ENCODE data around the gene RYR2.
A peak's percentile ranks its signal among the peaks of the same experiment; 100 is the strongest.
"Not testable (repeated sequence)": the region's sequence is repeated elsewhere in the genome, so short reads cannot be mapped to it uniquely, and the experiment has no call there.

Gene RYR2

GRCh38 chr1:237277994-237278393 lies 236.0 kb downstream of the RYR2 start:
- not testable (repeated sequence) for H3K27ac ChIP-seq (ENCODE audit: low read length); H3K36me3 ChIP-seq (ENCODE audit: insufficient read depth, low read depth, low read length)
- H3K4me1 ChIP-seq (ENCODE audit: insufficient read depth, low read length): peaks cover 14% of the 10 kb centered on the region; the same call in 1 of the 2 replicates

DNA sequence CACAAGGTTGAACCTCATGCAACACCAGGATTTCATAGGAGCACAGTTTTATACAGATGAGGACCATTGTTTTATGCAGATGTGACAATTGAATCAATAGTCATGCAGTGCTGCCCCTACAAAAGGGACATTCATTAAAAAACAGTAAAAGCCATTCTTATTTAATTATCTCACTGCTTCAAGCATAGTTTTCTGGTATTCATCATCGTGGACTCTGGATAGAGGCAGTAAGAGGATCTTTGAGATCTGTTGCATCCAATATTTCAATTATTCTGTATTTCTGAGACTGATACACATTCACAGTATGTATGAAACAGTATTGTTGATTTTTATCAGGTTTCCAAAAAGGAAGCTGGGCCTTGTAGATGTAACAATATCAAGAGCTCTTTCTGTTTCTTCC lies 237.6 kb downstream of the RYR2 start:
- H3K4me3 ChIP-seq (ENCODE audit: low read length): peak overlapping the region; percentile 43; the same call in 1 of the 2 replicates
- H3K9ac ChIP-seq (ENCODE audit: low read depth, low read length): no peak overlapping the region
- no peaks in the 10 kb centered on the region for H3K27me3 ChIP-seq (ENCODE audit: insufficient read depth, low read length)
- no peaks in the 10 kb centered on the region for H3K36me3 ChIP-seq (ENCODE audit: insufficient read depth, low read depth, low read length)
- no peak overlapping the region for H3K27ac ChIP-seq (ENCODE audit: low read length)
- peaks cover 14% of the 10 kb centered on the region; the same call in 1 of the 2 replicates for H3K4me1 ChIP-seq (ENCODE audit: insufficient read depth, low read length)
- no peaks in the 10 kb centered on the region for H3K9me3 ChIP-seq (ENCODE audit: insufficient read depth, low read depth, low read length)

More at GRCh38 chr1:237277994-237278393, 236.0 kb downstream of the RYR2 start:
- not testable (repeated sequence) for H3K4me3 ChIP-seq (ENCODE audit: low read length); H3K27me3 ChIP-seq (ENCODE audit: insufficient read depth, low read length); H3K9me3 ChIP-seq (ENCODE audit: insufficient read depth, low read depth, low read length); H3K9ac ChIP-seq (ENCODE audit: low read depth, low read length)

DNA sequence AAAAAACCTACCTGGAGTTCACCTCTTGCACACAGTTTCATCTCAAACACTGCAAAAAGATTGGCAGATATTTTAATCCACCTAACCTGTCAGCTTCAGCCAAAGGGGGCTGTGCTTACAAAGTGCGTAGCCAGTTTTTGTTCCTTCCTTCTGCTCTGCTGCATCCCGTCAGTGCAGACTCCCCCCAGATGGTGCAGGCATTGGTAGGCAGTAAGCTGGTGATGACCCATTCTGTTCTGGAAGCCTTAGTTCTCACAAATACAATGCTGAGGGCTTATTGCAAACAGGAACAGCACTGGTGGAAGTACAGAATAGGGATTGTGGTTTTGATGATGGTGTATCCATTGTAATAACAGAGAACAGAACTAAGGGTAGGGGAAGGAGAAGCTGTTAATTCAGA lies 239.5 kb downstream of the RYR2 start:
- Histone ChIP-seq H3K36me3 (ENCODE audit: insufficient read depth, low read depth, low read length) (no peaks in the 10 kb centered on the region), H3K4me3 (ENCODE audit: low read length) (no peak overlapping the region), H3K9ac (ENCODE audit: low read depth, low read length) (no peak overlapping the region), H3K4me1 (ENCODE audit: insufficient read depth, low read length) (peaks cover 14% of the 10 kb centered on the region; the same call in 1 of the 2 replicates), H3K27ac (ENCODE audit: low read length) (no peak overlapping the region), H3K9me3 (ENCODE audit: insufficient read depth, low read depth, low read length) (no peaks in the 10 kb centered on the region), H3K27me3 (ENCODE audit: insufficient read depth, low read length) (no peaks in the 10 kb centered on the region)

DNA sequence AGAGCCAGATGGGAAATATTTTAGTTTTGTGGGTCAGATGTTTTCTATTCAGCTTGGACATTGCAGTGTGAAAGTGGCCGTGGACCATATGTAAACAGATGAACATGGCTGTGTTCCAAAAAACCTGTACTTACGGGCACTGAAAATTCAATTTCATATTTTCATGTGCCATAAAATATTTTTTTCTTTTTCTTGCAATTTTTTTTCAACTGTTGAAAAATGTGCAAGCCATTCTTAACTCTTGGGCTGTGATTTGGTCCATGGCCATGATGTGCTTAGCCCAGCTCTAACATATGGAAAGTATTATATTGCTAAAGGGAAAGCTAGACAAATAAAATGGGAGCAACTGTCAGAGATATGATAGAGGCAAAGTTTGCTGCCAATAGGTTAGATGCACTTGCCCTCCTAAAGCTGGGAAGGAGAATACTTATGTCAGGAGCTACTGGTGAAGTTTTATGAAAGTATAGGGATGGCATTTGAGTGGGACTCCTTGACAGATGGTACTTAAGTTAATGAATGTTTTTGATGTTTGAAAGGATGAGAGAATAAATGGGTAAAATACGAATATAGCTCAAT lies 240.3 kb downstream of the RYR2 start:
- Histone ChIP-seq H3K9me3 (ENCODE audit: insufficient read depth, low read depth, low read length) (no peaks in the 10 kb centered on the region), H3K36me3 (ENCODE audit: insufficient read depth, low read depth, low read length) (no peaks in the 10 kb centered on the region), H3K4me1 (ENCODE audit: insufficient read depth, low read length) (peaks cover 16% of the 10 kb centered on the region; the same call in 1 of the 2 replicates), H3K9ac (ENCODE audit: low read depth, low read length) (no peak overlapping the region), H3K27me3 (ENCODE audit: insufficient read depth, low read length) (no peaks in the 10 kb centered on the region), H3K27ac (ENCODE audit: low read length) (no peak overlapping the region), H3K4me3 (ENCODE audit: low read length) (no peak overlapping the region)

GRCh38 chr1:237287876-237288521 lies 246.0 kb downstream of the RYR2 start:
- H3K9me3 ChIP-seq (ENCODE audit: insufficient read depth, low read depth, low read length): no peaks in the 10 kb centered on the region
- H3K27me3 ChIP-seq (ENCODE audit: insufficient read depth, low read length): no peaks in the 10 kb centered on the region
- no peaks in the 10 kb centered on the region for H3K36me3 ChIP-seq (ENCODE audit: insufficient read depth, low read depth, low read length)
- H3K27ac ChIP-seq (ENCODE audit: low read length): peak overlapping the region; percentile 23
- H3K9ac ChIP-seq (ENCODE audit: low read depth, low read length): no peak overlapping the region
- peak overlapping the region; percentile 10; the same call in 1 of the 2 replicates for H3K4me3 ChIP-seq (ENCODE audit: low read length)
- peaks cover 12% of the 10 kb centered on the region for H3K4me1 ChIP-seq (ENCODE audit: insufficient read depth, low read length)

- Histone ChIP-seq H3K9me3 (ENCODE audit: insufficient read depth, low read depth, low read length) (no peaks in the 10 kb centered on the region), H3K27ac (ENCODE audit: low read length) (no peak overlapping the region), H3K4me1 (ENCODE audit: insufficient read depth, low read length) (no peaks in the 10 kb centered on the region), H3K4me3 (ENCODE audit: low read length) (no peak overlapping the region), H3K9ac (ENCODE audit: low read depth, low read length) (no peak overlapping the region), H3K27me3 (ENCODE audit: insufficient read depth, low read length) (no peaks in the 10 kb centered on the region), H3K36me3 (ENCODE audit: insufficient read depth, low read depth, low read length) (no peaks in the 10 kb centered on the region)
Observed at GRCh38 chr1:237293804-237294203, 251.8 kb downstream of the RYR2 start.

- H3K27me3 ChIP-seq (ENCODE audit: insufficient read depth, low read length): no peaks in the 10 kb centered on the region
- H3K36me3 ChIP-seq (ENCODE audit: insufficient read depth, low read depth, low read length): no peaks in the 10 kb centered on the region
- H3K4me3 ChIP-seq (ENCODE audit: low read length): no peak overlapping the region
- H3K27ac ChIP-seq (ENCODE audit: low read length): no peak overlapping the region
- no peak overlapping the region for H3K9ac ChIP-seq (ENCODE audit: low read depth, low read length)
- no peaks in the 10 kb centered on the region for H3K9me3 ChIP-seq (ENCODE audit: insufficient read depth, low read depth, low read length)
- no peaks in the 10 kb centered on the region for H3K4me1 ChIP-seq (ENCODE audit: insufficient read depth, low read length)
Observed at GRCh38 chr1:237296861-237297260, 254.9 kb downstream of the RYR2 start.

DNA sequence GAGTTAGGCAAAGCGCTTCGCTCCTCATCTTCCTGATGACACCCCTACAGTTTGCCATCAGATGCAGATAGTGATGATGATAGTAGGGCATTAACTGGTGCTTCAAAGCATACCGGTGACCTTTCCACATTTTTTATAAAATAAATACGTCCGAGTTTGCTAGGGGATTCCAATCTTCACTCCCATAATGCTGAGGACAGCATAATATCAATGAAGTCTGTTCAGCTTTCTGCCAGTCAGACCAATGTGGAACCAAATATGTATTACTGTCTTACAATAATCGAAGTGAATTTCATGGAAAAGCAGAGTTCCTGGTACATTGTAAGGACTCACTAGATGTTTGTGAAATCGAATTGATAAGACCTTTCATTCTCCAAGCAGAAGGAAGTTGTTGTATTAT lies 258.7 kb downstream of the RYR2 start:
- Histone ChIP-seq H3K4me3 (ENCODE audit: low read length) (no peak overlapping the region), H3K9ac (ENCODE audit: low read depth, low read length) (no peak overlapping the region), H3K27ac (ENCODE audit: low read length) (no peak overlapping the region), H3K36me3 (ENCODE audit: insufficient read depth, low read depth, low read length) (no peaks in the 10 kb centered on the region), H3K9me3 (ENCODE audit: insufficient read depth, low read depth, low read length) (no peaks in the 10 kb centered on the region), H3K4me1 (ENCODE audit: insufficient read depth, low read length) (no peaks in the 10 kb centered on the region; the same call in 1 of the 2 replicates), H3K27me3 (ENCODE audit: insufficient read depth, low read length) (no peaks in the 10 kb centered on the region)

DNA sequence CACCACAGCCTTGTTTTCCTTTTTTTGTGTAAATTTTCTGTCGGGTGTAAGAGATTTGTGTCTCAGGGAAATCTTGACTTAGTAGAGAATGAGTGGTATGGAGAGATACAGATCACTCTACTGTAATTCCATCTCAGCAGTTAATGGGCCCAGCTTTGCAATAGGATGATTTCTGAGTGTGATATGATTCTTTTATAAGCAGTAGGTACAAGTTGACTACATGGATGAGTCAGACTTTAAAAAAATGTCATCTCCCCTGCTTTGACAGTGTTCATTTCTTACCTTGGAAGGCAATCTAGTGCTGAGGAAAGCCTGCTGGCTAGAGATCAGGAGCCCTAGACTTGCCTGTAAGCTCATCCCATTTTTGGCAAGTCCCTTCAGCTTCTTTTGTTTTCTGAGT lies 261.9 kb downstream of the RYR2 start:
- no peaks in the 10 kb centered on the region for H3K9me3 ChIP-seq (ENCODE audit: insufficient read depth, low read depth, low read length)
- H3K27me3 ChIP-seq (ENCODE audit: insufficient read depth, low read length): no peaks in the 10 kb centered on the region
- no peak overlapping the region for H3K27ac ChIP-seq (ENCODE audit: low read length)
- H3K4me1 ChIP-seq (ENCODE audit: insufficient read depth, low read length): no peaks in the 10 kb centered on the region; the same call in 1 of the 2 replicates
- H3K36me3 ChIP-seq (ENCODE audit: insufficient read depth, low read depth, low read length): no peaks in the 10 kb centered on the region
- no peak overlapping the region for H3K9ac ChIP-seq (ENCODE audit: low read depth, low read length)
- H3K4me3 ChIP-seq (ENCODE audit: low read length): no peak overlapping the region

GRCh38 chr1:237306726-237307125 lies 264.7 kb downstream of the RYR2 start:
- no peak overlapping the region for H3K9ac ChIP-seq (ENCODE audit: low read depth, low read length)

GRCh38 chr1:237309595-237310118 lies 267.7 kb downstream of the RYR2 start:
- Histone ChIP-seq H3K4me1 (ENCODE audit: insufficient read depth, low read length) (peaks cover 6% of the 10 kb centered on the region), H3K27ac (ENCODE audit: low read length) (no peak overlapping the region), H3K9ac (ENCODE audit: low read depth, low read length) (no peak overlapping the region), H3K36me3 (ENCODE audit: insufficient read depth, low read depth, low read length) (no peaks in the 10 kb centered on the region), H3K4me3 (ENCODE audit: low read length) (no peak overlapping the region), H3K27me3 (ENCODE audit: insufficient read depth, low read length) (no peaks in the 10 kb centered on the region), H3K9me3 (ENCODE audit: insufficient read depth, low read depth, low read length) (peaks cover 5% of the 10 kb centered on the region; the same call in 1 of the 2 replicates)

More at GRCh38 chr1:237306726-237307125, 264.7 kb downstream of the RYR2 start:
- H3K9me3 ChIP-seq (ENCODE audit: insufficient read depth, low read depth, low read length): no peaks in the 10 kb centered on the region
- no peaks in the 10 kb centered on the region for H3K36me3 ChIP-seq (ENCODE audit: insufficient read depth, low read depth, low read length)
- H3K27ac ChIP-seq (ENCODE audit: low read length): no peak overlapping the region
- H3K4me3 ChIP-seq (ENCODE audit: low read length): no peak overlapping the region
- no peaks in the 10 kb centered on the region for H3K27me3 ChIP-seq (ENCODE audit: insufficient read depth, low read length)
- H3K4me1 ChIP-seq (ENCODE audit: insufficient read depth, low read length): peaks cover 6% of the 10 kb centered on the region

DNA sequence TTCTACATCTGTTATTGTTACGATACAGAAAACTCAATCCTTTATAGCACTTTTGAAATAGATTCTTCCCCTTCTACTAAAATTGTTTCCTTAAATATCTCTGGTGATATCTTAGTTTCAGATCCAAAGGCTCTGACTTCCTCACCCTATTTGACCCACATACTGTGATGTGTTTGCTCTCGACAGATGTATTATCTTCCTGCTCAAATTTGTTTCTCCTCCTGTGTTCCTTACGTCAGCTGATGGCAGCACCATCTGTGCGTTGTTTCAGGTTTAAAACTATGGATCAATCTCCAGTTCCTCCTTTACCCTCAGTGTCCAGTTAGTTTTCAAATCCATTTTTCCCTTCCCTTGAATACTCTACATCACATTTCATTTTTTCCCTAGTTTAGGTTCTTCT lies 274.4 kb downstream of the RYR2 start:
- H3K27ac ChIP-seq (ENCODE audit: low read length): no peak overlapping the region
- no peak overlapping the region for H3K9ac ChIP-seq (ENCODE audit: low read depth, low read length)
- no peaks in the 10 kb centered on the region for H3K27me3 ChIP-seq (ENCODE audit: insufficient read depth, low read length)
- H3K9me3 ChIP-seq (ENCODE audit: insufficient read depth, low read depth, low read length): peaks cover 5% of the 10 kb centered on the region; the same call in 1 of the 2 replicates
- 0 out of 2 replicates have a peak, but pooled peaks cover 3% of the 10 kb centered on the region for H3K4me1 ChIP-seq (ENCODE audit: insufficient read depth, low read length)
- H3K4me3 ChIP-seq (ENCODE audit: low read length): no peak overlapping the region
- no peaks in the 10 kb centered on the region for H3K36me3 ChIP-seq (ENCODE audit: insufficient read depth, low read depth, low read length)
